MM.1S (cell line): ENCODE results near the gene CATSPERD.

ENCODE experiments used
- CTCF ChIP-seq: fragments of 300-600 bp; sonication (generic); IDR thresholded peaks from 2 replicates; pipeline ENCODE4 v1.5.1; 2016; ENCODE audit warnings: antibody characterized with exemption, low read length, mixed read lengths
- EZH2 ChIP-seq: fragments of 300-600 bp; sonication (generic); optimal IDR thresholded peaks from 2 replicates; pipeline ENCODE3; 2017; ENCODE audit warnings: low read depth, mild to moderate bottlenecking, antibody characterized with exemption, low read length, mixed read lengths
- EZH2phosphoT487 ChIP-seq: fragments of 300-600 bp; sonication (generic); IDR thresholded peaks from 2 replicates; pipeline ENCODE4 v1.6.1; 2018; ENCODE audit warnings: antibody characterized with exemption, low read length

GRCh38 chr19:5684694-5685430, 35.6 kb upstream of the CATSPERD start:
- TF ChIP-seq CTCF: no peak
- TF ChIP-seq EZH2: no peak
- no peak for TF ChIP-seq EZH2phosphoT487
